RWPE2 (cell line): ENCODE measurements around the gene MAEA.

Source experiments
- ATAC-seq: fragments of 200-7000 bp; cut with Tn5 transposase; 3 replicates; pipeline ENCODE4 v1.9.1; 2021; ENCODE audit warnings: low read depth
- DNase-seq: peaks from one replicate; pipeline ENCODE4 v3.0.0-alpha.2; 2020; ENCODE audit warnings: low spot score
- H3K27ac ChIP-seq: fragments of 450-650 bp; 2 replicates; pipeline ENCODE4 v1.5.1; 2017; ENCODE audit warnings: mild to moderate bottlenecking; ENCODE audit not compliant: poor library complexity, severe bottlenecking
- H3K27me3 ChIP-seq: fragments of 250-450 bp; sonication (Bioruptor Pico); 2 replicates; pipeline ENCODE4 v1.5.1; 2021; ENCODE audit warnings: mild to moderate bottlenecking, moderate library complexity; ENCODE audit not compliant: insufficient read depth, poor library complexity, severe bottlenecking
- H3K36me3 ChIP-seq: fragments of 250-450 bp; sonication (Bioruptor Pico); 2 replicates; pipeline ENCODE4 v1.5.1; 2020; ENCODE audit warnings: low read depth, mild to moderate bottlenecking, moderate library complexity
- H3K4me1 ChIP-seq: fragments of 250-450 bp; sonication (Bioruptor Pico); 2 replicates; pipeline ENCODE4 v1.5.1; 2021; ENCODE audit warnings: mild to moderate bottlenecking, moderate library complexity; ENCODE audit not compliant: insufficient read depth, poor library complexity, severe bottlenecking
- H3K4me3 ChIP-seq: fragments of 250-450 bp; sonication (Bioruptor Pico); 2 replicates; pipeline ENCODE4 v1.5.1; 2021; ENCODE audit warnings: mild to moderate bottlenecking, moderate library complexity; ENCODE audit not compliant: severe bottlenecking
- H3K9me3 ChIP-seq: fragments of 250-450 bp; sonication (Bioruptor Pico); 2 replicates; pipeline ENCODE4 v1.5.1; 2021; ENCODE audit warnings: mild to moderate bottlenecking, moderate library complexity; ENCODE audit not compliant: severe bottlenecking
- CTCF ChIP-seq: fragments of 450-650 bp; IDR thresholded peaks from one replicate; pipeline ENCODE4 v1.5.1; 2017; ENCODE audit warnings: mild to moderate bottlenecking, moderate library complexity; ENCODE audit not compliant: poor library complexity, severe bottlenecking

MAEA gene

GRCh38 chr4:1307951-1308735 lies 18.5 kb downstream of the MAEA start:
- peaks cover 34% of the 10 kb centered on the region for H3K4me1 ChIP-seq
- H3K27ac ChIP-seq, result peak overlapping the region; percentile 74
- no peak for TF ChIP-seq CTCF
- H3K4me3 ChIP-seq, result no peak overlapping the region
- H3K36me3 ChIP-seq, result peaks cover 46% of the 10 kb centered on the region
- DNase-seq (peak; percentile 46), ATAC-seq (no peak)
- H3K27me3 ChIP-seq, result no peaks in the 10 kb centered on the region
- no peaks in the 10 kb centered on the region for H3K9me3 ChIP-seq

GRCh38 chr4:1309261-1310010 lies 19.7 kb downstream of the MAEA start:
- TF ChIP-seq CTCF, result no peak
- Histone ChIP-seq H3K9me3 (no peaks in the 10 kb centered on the region), H3K4me1 (peaks cover 33% of the 10 kb centered on the region), H3K4me3 (peak overlapping the region; percentile 26), H3K36me3 (peaks cover 56% of the 10 kb centered on the region), H3K27me3 (no peaks in the 10 kb centered on the region), H3K27ac (peak overlapping the region; percentile 74)
- DNase-seq (peak; percentile 97), ATAC-seq (peak; percentile 95)

- peak overlapping the region; percentile 74 for H3K27ac ChIP-seq
- ATAC-seq, result peak; percentile 31
- peaks cover 25% of the 10 kb centered on the region for H3K4me1 ChIP-seq
- H3K36me3 ChIP-seq, result peaks cover 56% of the 10 kb centered on the region
- no peak for TF ChIP-seq CTCF
- H3K4me3 ChIP-seq, result peak overlapping the region; percentile 26
- no peaks in the 10 kb centered on the region for H3K9me3 ChIP-seq
- H3K27me3 ChIP-seq, result no peaks in the 10 kb centered on the region
- peak; percentile 45 for DNase-seq
Measured at GRCh38 chr4:1310031-1310795, 20.5 kb downstream of the MAEA start.

- Histone ChIP-seq H3K4me3 (no peak overlapping the region), H3K27ac (peak overlapping the region; percentile 74), H3K4me1 (peaks cover 17% of the 10 kb centered on the region), H3K36me3 (peaks cover 57% of the 10 kb centered on the region), H3K27me3 (no peaks in the 10 kb centered on the region), H3K9me3 (no peaks in the 10 kb centered on the region)
- ATAC-seq (no peak), DNase-seq (no peak)
- TF ChIP-seq CTCF, result no peak
Measured at GRCh38 chr4:1310796-1311631, 21.3 kb downstream of the MAEA start.
